ENCODE measurements around the gene PLCG2.

GRCh38 chr16:81937305-81938038 lies 158.4 kb downstream of the PLCG2 start:
- TF ChIP-seq POLR2A (IDR thresholded peaks at IDR 0.05) (no peak), CTCF (IDR thresholded peaks at IDR 0.05) (no peak), POLR2AphosphoS5 (IDR thresholded peaks at IDR 0.05; ENCODE audit: insufficient read depth in 1 of 2, low read depth in 1 of 2) (no peak)
